Measurements from ENCODE around the gene RASSF6. TPM values are rescaled to one million over a fixed set of nuclear protein-coding genes. Genes with fewer than 3 reads are reported as not detected.

The RASSF6 gene
- total and polyA plus RNA-seq, 2 donors (not counting 1 experiment from before 2014, with no cell fraction given): 1.4 to 13.1 TPM

DNA sequence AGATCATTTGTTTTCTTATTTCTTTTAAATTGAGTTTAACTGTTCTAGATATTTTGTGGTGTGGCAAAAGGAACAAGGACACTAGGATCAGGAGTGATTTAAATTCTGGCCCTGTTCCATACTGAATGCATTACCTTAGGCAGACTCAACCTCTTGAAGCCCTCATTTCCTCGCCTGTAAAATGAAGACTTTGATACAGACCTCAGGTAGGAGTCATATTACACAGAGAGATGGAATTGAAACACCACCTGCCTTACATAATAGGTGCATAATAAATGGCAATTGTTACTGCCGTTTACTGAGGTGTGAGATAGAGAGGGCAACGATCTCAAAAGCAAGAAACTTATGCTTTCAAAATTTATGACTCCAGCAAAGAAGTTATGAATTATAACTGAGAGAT is 28.2 kb upstream of the RASSF6 start:
- H3K27ac ChIP-seq (ENCODE audit: low read length in 2 of 2): no peak overlapping the region
- no peak overlapping the region for H3K9ac ChIP-seq (ENCODE audit: low read length)
- CTCF ChIA-PET: interaction anchor here (1.0 to 1.5 kb wide), 2 partner anchors 8 to 75 kb away, joined by 3 to 7 read pairs; no protein-coding TSS in a partner anchor
- Mint-ChIP-seq H3K9me3 (ENCODE audit: insufficient read depth) (peaks cover 3% of the 10 kb centered on the region), H3K4me3 (no peak overlapping the region), H3K4me1 (peaks cover 2% of the 10 kb centered on the region), H3K27ac (no peak overlapping the region), H3K27me3 (no peaks in the 10 kb centered on the region)
- H3K4me3 ChIP-seq (ENCODE audit: control extremely low read depth in 1 of 5, extremely low read depth in 1 of 5, insufficient read depth in 1 of 5, low read depth in 2 of 5, low read length in 4 of 5): no peak overlapping the region
- TF ChIP-seq EZH2 (IDR thresholded peaks at IDR 0.05; ENCODE audit: borderline replicate concordance, insufficient read depth, low read depth, low read length, poor library complexity, severe bottlenecking): no peak
- TF ChIP-seq, protein P1, sequence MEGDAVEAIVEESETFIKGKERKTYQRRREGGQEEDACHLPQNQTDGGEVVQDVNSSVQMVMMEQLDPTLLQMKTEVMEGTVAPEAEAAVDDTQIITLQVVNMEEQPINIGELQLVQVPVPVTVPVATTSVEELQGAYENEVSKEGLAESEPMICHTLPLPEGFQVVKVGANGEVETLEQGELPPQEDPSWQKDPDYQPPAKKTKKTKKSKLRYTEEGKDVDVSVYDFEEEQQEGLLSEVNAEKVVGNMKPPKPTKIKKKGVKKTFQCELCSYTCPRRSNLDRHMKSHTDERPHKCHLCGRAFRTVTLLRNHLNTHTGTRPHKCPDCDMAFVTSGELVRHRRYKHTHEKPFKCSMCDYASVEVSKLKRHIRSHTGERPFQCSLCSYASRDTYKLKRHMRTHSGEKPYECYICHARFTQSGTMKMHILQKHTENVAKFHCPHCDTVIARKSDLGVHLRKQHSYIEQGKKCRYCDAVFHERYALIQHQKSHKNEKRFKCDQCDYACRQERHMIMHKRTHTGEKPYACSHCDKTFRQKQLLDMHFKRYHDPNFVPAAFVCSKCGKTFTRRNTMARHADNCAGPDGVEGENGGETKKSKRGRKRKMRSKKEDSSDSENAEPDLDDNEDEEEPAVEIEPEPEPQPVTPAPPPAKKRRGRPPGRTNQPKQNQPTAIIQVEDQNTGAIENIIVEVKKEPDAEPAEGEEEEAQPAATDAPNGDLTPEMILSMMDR (IDR thresholded peaks at IDR 0.05): no peak
- H4K20me1 ChIP-seq (ENCODE audit: control insufficient read depth, insufficient read depth, low read length, poor library complexity, severe bottlenecking): no peaks in the 10 kb centered on the region
- H3K27me3 ChIP-seq (replicated peaks in 1 of 4; ENCODE audit: control extremely low read depth in 1 of 4, control insufficient read depth in 3 of 4, insufficient read depth in 4 of 4, low read length in 3 of 4): no peaks in the 10 kb centered on the region
- H3K79me2 ChIP-seq (ENCODE audit: control insufficient read depth, insufficient read depth, low read length): no peaks in the 10 kb centered on the region
- POLR2A ChIA-PET: no interaction called here
- H3K4me2 ChIP-seq (replicated peaks; ENCODE audit: low read depth, low read length, poor library complexity, severe bottlenecking): no peak overlapping the region
- no peak for ATAC-seq (ENCODE audit: low read depth)
- H3K9me3 ChIP-seq (ENCODE audit: control extremely low read depth in 1 of 3, control insufficient read depth in 2 of 3, insufficient read depth in 1 of 3, low read length in 2 of 3): peaks cover 0 to 6% (median 0%) of the 10 kb centered on the region in 3 donors
- no peak for DNase-seq
- no CpG with 5 or more reads among the region's 3 CpGs for WGBS (ENCODE audit: insufficient coverage)
- H3K36me3 ChIP-seq (replicated peaks in 1 of 2; ENCODE audit: control extremely low read depth in 1 of 2, control insufficient read depth in 1 of 2, extremely low read depth in 1 of 2, insufficient read depth in 2 of 2, low read length in 1 of 2): no peaks in the 10 kb centered on the region
- intact Hi-C loops (cut with micrococcal nuclease): no loop called here
- no peak overlapping the region for H2AFZ ChIP-seq (ENCODE audit: insufficient read depth, low read depth, low read length, poor library complexity, severe bottlenecking)
- H3K4me1 ChIP-seq (ENCODE audit: control insufficient read depth in 2 of 2, insufficient read depth in 2 of 2, low read length in 2 of 2): no peaks in the 10 kb centered on the region

DNA sequence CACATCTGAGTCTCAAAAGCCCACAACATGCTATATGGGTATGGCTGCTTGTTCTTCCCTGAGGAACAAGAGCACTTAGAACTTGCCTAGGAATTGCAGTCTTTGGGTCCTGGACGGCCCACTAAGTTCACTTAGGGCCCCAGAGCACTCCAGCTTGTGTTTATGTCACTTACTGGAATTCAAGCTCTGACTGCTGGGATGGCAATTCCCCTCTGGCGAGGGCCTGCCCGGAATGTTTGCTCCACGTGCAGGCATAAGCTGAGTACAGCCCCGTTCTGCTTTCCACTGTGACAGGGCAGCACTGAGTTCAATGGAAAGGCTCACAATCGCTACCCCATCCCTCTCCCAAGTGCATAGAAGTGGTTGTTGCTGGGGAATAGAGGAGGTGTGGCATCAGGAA is 25.9 kb upstream of the RASSF6 start:
- no peak overlapping the region for H3K27ac ChIP-seq (ENCODE audit: low read length in 2 of 2)
- ATAC-seq (ENCODE audit: low read depth) (no peak), DNase-seq (no peak)
- ChIA-PET POLR2A (no interaction called here), CTCF (interaction anchor here (0.7 kb wide), 1 partner anchor 72 kb away, joined by 3 read pairs; no protein-coding TSS in a partner anchor)
- H3K27me3 Mint-ChIP-seq: no peaks in the 10 kb centered on the region
- H3K4me1 ChIP-seq (ENCODE audit: control insufficient read depth in 2 of 2, insufficient read depth in 2 of 2, low read length in 2 of 2): no peaks in the 10 kb centered on the region
- no peaks in the 10 kb centered on the region for H3K79me2 ChIP-seq (ENCODE audit: control insufficient read depth, insufficient read depth, low read length)
- 94% methylated on average over 3 of the region's 6 CpGs for WGBS (ENCODE audit: insufficient coverage)
- peaks cover 0 to 6% (median 1%) of the 10 kb centered on the region in 3 donors for H3K9me3 ChIP-seq (ENCODE audit: control extremely low read depth in 1 of 3, control insufficient read depth in 2 of 3, insufficient read depth in 1 of 3, low read length in 2 of 3)
- no peaks in the 10 kb centered on the region for H3K27me3 ChIP-seq (replicated peaks in 1 of 4; ENCODE audit: control extremely low read depth in 1 of 4, control insufficient read depth in 3 of 4, insufficient read depth in 4 of 4, low read length in 3 of 4)
- intact Hi-C loops (cut with micrococcal nuclease): no loop called here
- no peak overlapping the region for H2AFZ ChIP-seq (ENCODE audit: insufficient read depth, low read depth, low read length, poor library complexity, severe bottlenecking)
- no peak for TF ChIP-seq EZH2 (IDR thresholded peaks at IDR 0.05; ENCODE audit: borderline replicate concordance, insufficient read depth, low read depth, low read length, poor library complexity, severe bottlenecking)
- TF ChIP-seq, protein P1 (IDR thresholded peaks at IDR 0.05): no peak
- H3K27ac Mint-ChIP-seq: no peak overlapping the region
- H3K9me3 Mint-ChIP-seq (ENCODE audit: insufficient read depth): peaks cover 3% of the 10 kb centered on the region
- H3K4me3 ChIP-seq (ENCODE audit: control extremely low read depth in 1 of 5, extremely low read depth in 1 of 5, insufficient read depth in 1 of 5, low read depth in 2 of 5, low read length in 4 of 5): no peak overlapping the region
- no peak overlapping the region for H3K9ac ChIP-seq (ENCODE audit: low read length)
- no peaks in the 10 kb centered on the region for H3K36me3 ChIP-seq (replicated peaks in 1 of 2; ENCODE audit: control extremely low read depth in 1 of 2, control insufficient read depth in 1 of 2, extremely low read depth in 1 of 2, insufficient read depth in 2 of 2, low read length in 1 of 2)
- no peaks in the 10 kb centered on the region for H4K20me1 ChIP-seq (ENCODE audit: control insufficient read depth, insufficient read depth, low read length, poor library complexity, severe bottlenecking)
- no peak overlapping the region for H3K4me3 Mint-ChIP-seq
- no peaks in the 10 kb centered on the region for H3K4me1 Mint-ChIP-seq
- H3K4me2 ChIP-seq (replicated peaks; ENCODE audit: low read depth, low read length, poor library complexity, severe bottlenecking): no peak overlapping the region

Data from B cell (primary cell).